Ishikawa (cell line): ENCODE data around the gene KCNAB1.

Experiments used
- EP300 ChIP-seq: IDR thresholded peaks from 2 replicates; pipeline ENCODE4 v1.6.1; 2012; ENCODE audit warnings: borderline replicate concordance
- YY1 ChIP-seq: IDR thresholded peaks from 2 replicates; pipeline ENCODE4 v1.6.1; 2012; ENCODE audit warnings: low read depth
- TF ChIP-seq, protein P1 (sequence below): IDR thresholded peaks from 2 replicates; pipeline ENCODE4 v1.6.1; 2012; ENCODE audit warnings: low read depth, mild to moderate bottlenecking

DNA sequence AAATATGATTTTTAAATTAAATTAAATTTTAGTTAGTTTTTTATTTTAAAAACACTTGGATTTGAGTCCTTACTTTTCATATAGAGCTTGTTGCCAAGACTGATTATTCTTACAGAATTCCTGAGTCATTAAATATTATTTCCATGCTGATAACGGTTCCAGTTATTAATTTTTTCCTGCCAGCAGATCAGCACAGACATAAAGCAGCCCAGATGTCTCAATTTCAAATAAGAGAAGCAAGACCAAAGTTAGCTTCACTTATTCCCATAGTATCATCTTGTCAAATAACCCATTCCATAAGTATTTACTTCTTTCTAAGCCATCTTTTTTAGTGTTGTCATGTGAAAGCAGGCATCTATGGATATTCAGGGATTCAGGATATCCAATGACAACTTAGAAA is 359.2 kb downstream of the KCNAB1 start:
- TF ChIP-seq YY1 (no peak), EP300 (no peak)
- TF ChIP-seq, protein P1, sequence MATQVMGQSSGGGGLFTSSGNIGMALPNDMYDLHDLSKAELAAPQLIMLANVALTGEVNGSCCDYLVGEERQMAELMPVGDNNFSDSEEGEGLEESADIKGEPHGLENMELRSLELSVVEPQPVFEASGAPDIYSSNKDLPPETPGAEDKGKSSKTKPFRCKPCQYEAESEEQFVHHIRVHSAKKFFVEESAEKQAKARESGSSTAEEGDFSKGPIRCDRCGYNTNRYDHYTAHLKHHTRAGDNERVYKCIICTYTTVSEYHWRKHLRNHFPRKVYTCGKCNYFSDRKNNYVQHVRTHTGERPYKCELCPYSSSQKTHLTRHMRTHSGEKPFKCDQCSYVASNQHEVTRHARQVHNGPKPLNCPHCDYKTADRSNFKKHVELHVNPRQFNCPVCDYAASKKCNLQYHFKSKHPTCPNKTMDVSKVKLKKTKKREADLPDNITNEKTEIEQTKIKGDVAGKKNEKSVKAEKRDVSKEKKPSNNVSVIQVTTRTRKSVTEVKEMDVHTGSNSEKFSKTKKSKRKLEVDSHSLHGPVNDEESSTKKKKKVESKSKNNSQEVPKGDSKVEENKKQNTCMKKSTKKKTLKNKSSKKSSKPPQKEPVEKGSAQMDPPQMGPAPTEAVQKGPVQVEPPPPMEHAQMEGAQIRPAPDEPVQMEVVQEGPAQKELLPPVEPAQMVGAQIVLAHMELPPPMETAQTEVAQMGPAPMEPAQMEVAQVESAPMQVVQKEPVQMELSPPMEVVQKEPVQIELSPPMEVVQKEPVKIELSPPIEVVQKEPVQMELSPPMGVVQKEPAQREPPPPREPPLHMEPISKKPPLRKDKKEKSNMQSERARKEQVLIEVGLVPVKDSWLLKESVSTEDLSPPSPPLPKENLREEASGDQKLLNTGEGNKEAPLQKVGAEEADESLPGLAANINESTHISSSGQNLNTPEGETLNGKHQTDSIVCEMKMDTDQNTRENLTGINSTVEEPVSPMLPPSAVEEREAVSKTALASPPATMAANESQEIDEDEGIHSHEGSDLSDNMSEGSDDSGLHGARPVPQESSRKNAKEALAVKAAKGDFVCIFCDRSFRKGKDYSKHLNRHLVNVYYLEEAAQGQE: no peak
